Activated naive CD8-positive, alpha-beta T cell treated with anti-CD3 and anti-CD28 coated beads, Interleukin-2, amount 50 U/mL, for 24 hours (primary cell): ENCODE measurements around the gene ASF1B.

ENCODE experiments used
- ATAC-seq: fragments of 150-1000 bp; cut with Tn5 transposase; one replicate; pipeline ENCODE4 v1.10.0; 2021
- DNase-seq: peaks from one replicate; pipeline ENCODE4 v3.0.0; 2021
- H3K27ac Mint-ChIP-seq: one replicate; pipeline ENCODE4 v1.8.0; 2021; ENCODE audit warnings: mild to moderate bottlenecking, mixed read lengths
- H3K27me3 Mint-ChIP-seq: one replicate; pipeline ENCODE4 v1.8.0; 2021; ENCODE audit warnings: mixed read lengths
- H3K36me3 Mint-ChIP-seq: one replicate; pipeline ENCODE4 v1.8.0; 2021; ENCODE audit warnings: low read depth, mixed read lengths
- H3K4me1 Mint-ChIP-seq: one replicate; pipeline ENCODE4 v1.8.0; 2021; ENCODE audit warnings: mixed read lengths
- H3K4me3 Mint-ChIP-seq: one replicate; pipeline ENCODE4 v1.8.0; 2021; ENCODE audit warnings: mild to moderate bottlenecking, moderate library complexity, mixed read lengths
- H3K9me3 Mint-ChIP-seq: one replicate; pipeline ENCODE4 v1.8.0; 2021; ENCODE audit warnings: mixed read lengths

Gene ASF1B

DNA sequence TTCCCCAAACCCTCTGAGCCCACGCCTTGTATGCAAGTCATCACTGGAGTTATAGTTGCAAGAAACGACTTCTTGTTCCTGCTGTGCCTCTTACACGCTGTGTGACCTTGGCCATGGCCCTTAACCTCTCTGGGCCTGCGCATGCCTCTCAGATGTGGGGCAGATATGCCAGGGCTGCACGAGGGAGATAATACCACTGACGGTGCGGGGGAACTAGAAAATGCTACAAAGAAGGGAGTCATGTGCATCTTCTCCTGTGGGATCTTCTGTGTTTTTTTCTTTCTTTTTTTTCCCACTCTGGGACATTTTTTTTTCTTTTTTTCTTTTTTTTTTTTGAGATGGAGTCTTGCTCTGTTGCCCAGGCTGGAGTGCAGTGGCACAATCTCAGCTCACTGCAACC is 41.5 kb downstream of the ASF1B start:
- DNase-seq = no peak
- no peak overlapping the region for H3K27ac Mint-ChIP-seq
- H3K9me3 Mint-ChIP-seq = peaks cover 7% of the 10 kb centered on the region
- H3K4me3 Mint-ChIP-seq = no peak overlapping the region
- H3K36me3 Mint-ChIP-seq = peaks cover 11% of the 10 kb centered on the region
- peaks cover 13% of the 10 kb centered on the region for H3K4me1 Mint-ChIP-seq
- H3K27me3 Mint-ChIP-seq = no peaks in the 10 kb centered on the region
- ATAC-seq = no peak

- no peak for ATAC-seq
- Mint-ChIP-seq H3K27me3 (no peaks in the 10 kb centered on the region), H3K4me3 (peak overlapping the region; percentile 49), H3K9me3 (peaks cover 7% of the 10 kb centered on the region), H3K4me1 (peaks cover 18% of the 10 kb centered on the region), H3K27ac (no peak overlapping the region), H3K36me3 (peaks cover 19% of the 10 kb centered on the region)
- DNase-seq = no peak
Observed at GRCh38 chr19:14093117-14093823, 43.1 kb downstream of the ASF1B start.

GRCh38 chr19:14091813-14092462 is 44.5 kb downstream of the ASF1B start:
- Mint-ChIP-seq H3K27ac (peak overlapping the region; percentile 96), H3K4me1 (peaks cover 20% of the 10 kb centered on the region), H3K4me3 (peak overlapping the region; percentile 90), H3K27me3 (no peaks in the 10 kb centered on the region), H3K9me3 (peaks cover 7% of the 10 kb centered on the region), H3K36me3 (peaks cover 21% of the 10 kb centered on the region)
- ATAC-seq = peak; percentile 10
- DNase-seq = peak; percentile 53

- ATAC-seq = peak; percentile 74
- Mint-ChIP-seq H3K9me3 (peaks cover 7% of the 10 kb centered on the region), H3K4me1 (peaks cover 20% of the 10 kb centered on the region)
Observed at GRCh38 chr19:14091081-14091812, 45.1 kb downstream of the ASF1B start.

DNA sequence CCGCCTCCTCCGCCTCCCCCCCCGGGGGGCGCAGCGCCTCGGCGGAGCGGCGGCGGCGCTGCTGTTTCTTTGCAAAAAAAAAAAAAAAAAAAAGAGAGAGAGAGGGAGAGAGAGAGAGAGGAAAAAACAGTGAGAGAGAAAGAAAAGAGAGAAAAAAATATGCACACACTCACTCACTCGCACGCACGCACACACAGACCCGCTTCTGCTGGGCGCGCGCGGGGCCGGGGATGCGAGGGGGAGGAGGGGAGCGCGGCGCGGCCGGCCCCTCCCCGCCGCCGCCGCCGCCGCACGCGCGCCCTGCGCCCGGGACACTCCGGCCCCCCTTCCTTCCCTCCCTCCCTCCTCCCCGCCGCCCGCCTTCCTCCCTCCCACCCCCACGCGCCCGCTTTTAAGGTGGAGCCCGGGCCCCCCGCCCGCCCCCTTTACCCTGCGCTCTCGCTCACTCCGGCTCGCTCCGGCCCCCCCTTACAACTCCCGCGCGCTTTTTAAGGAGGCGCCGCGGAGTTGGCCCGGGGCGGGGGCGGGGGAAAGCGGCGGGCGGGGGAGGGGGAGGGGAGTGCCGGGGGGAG is 45.8 kb downstream of the ASF1B start, which contains the start of gene SAMD1:
TSS of gene SAMD1 (minus strand) at position 243 of the 572 bp plus-strand sequence.
- H3K36me3 Mint-ChIP-seq = peaks cover 17% of the 10 kb centered on the region
- peak within 1 kb of the TSS; percentile 90 for H3K4me3 Mint-ChIP-seq
- no peaks in the 10 kb centered on the region for H3K27me3 Mint-ChIP-seq
- H3K4me1 Mint-ChIP-seq = peaks cover 20% of the 10 kb centered on the region
- H3K27ac Mint-ChIP-seq = peak within 1 kb of the TSS; percentile 96
- DNase-seq (peak; percentile 82), ATAC-seq (peak; percentile 57)
- peaks cover 7% of the 10 kb centered on the region for H3K9me3 Mint-ChIP-seq

More at GRCh38 chr19:14091081-14091812, 45.1 kb downstream of the ASF1B start:
- no peaks in the 10 kb centered on the region for H3K27me3 Mint-ChIP-seq
- H3K27ac Mint-ChIP-seq = peak overlapping the region; percentile 96
- peak overlapping the region; percentile 90 for H3K4me3 Mint-ChIP-seq
- DNase-seq = peak; percentile 78
- peaks cover 17% of the 10 kb centered on the region for H3K36me3 Mint-ChIP-seq

DNA sequence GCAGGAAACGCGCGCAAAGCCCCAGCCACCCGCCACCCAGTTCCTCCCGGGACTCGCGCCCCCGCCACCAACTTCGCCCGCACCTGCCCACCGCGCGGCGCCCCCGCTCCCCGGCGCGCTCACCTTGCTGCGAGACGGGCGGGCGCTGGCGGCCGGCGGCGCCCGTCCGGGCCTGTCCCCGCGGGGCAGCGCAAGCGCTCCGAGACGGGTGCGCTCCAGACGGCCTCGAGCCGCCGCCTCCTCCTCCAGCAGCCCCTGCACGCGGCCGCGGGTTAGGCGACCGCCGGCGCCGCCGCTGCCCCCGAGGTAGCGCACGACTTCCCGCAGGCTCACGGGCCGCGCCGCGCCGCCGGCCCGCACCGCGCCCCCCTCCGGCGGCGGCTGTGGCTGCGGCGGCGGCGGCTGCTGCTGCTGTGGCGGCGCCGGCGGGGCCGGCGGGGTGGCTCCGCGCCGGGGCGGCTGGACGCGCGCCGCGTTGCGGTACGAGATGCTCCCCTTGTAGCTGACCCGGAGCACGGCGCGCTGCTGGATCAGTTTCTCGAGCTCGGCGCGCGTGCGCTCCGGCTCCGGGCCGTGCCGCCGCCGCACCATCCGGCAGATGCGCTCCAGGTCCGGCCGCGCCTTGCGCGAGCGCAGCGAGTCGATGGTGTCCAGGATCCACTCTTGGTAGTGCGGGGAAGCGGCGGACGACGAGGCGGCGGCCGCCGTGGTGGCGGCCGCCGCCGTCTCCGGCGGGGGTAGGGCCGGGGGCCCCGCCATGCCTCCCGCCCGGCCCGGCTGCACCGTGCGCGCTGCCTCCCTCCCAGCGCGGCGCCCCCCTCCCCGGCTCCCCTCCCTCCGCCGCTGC is 46.5 kb downstream of the ASF1B start:
- DNase-seq = peak; percentile 58
- Mint-ChIP-seq H3K4me3 (peak overlapping the region; percentile 80), H3K4me1 (peaks cover 20% of the 10 kb centered on the region), H3K9me3 (peaks cover 7% of the 10 kb centered on the region), H3K27me3 (no peaks in the 10 kb centered on the region), H3K36me3 (peaks cover 17% of the 10 kb centered on the region), H3K27ac (peak overlapping the region; percentile 44)
- ATAC-seq = peak; percentile 13

- peaks cover 7% of the 10 kb centered on the region for H3K9me3 Mint-ChIP-seq
- H3K4me1 Mint-ChIP-seq = peaks cover 20% of the 10 kb centered on the region
- no peaks in the 10 kb centered on the region for H3K27me3 Mint-ChIP-seq
- DNase-seq = no peak
- H3K4me3 Mint-ChIP-seq = peak overlapping the region; percentile 80
- ATAC-seq = no peak
- peaks cover 17% of the 10 kb centered on the region for H3K36me3 Mint-ChIP-seq
- H3K27ac Mint-ChIP-seq = peak overlapping the region; percentile 44
Observed at GRCh38 chr19:14089412-14089661, 47.1 kb downstream of the ASF1B start.

GRCh38 chr19:14088634-14089411 is 47.6 kb downstream of the ASF1B start:
- Mint-ChIP-seq H3K9me3 (peaks cover 7% of the 10 kb centered on the region), H3K36me3 (peaks cover 17% of the 10 kb centered on the region), H3K4me3 (peak overlapping the region; percentile 80), H3K27me3 (no peaks in the 10 kb centered on the region), H3K4me1 (peaks cover 20% of the 10 kb centered on the region), H3K27ac (peak overlapping the region; percentile 44)
- DNase-seq (no peak), ATAC-seq (no peak)

GRCh38 chr19:14086098-14086497 is 50.3 kb downstream of the ASF1B start:
- H3K27me3 Mint-ChIP-seq = peaks cover 2% of the 10 kb centered on the region
- H3K4me1 Mint-ChIP-seq = peaks cover 21% of the 10 kb centered on the region
- ATAC-seq (no peak), DNase-seq (no peak)
- no peak overlapping the region for H3K4me3 Mint-ChIP-seq
- H3K27ac Mint-ChIP-seq = no peak overlapping the region
- H3K36me3 Mint-ChIP-seq = peaks cover 14% of the 10 kb centered on the region
- no peaks in the 10 kb centered on the region for H3K9me3 Mint-ChIP-seq

- H3K36me3 Mint-ChIP-seq = peaks cover 14% of the 10 kb centered on the region
- DNase-seq = no peak
- H3K27ac Mint-ChIP-seq = no peak within 1 kb of the TSS
- no peak within 1 kb of the TSS for H3K4me3 Mint-ChIP-seq
- no peaks in the 10 kb centered on the region for H3K9me3 Mint-ChIP-seq
- no peak for ATAC-seq
- H3K4me1 Mint-ChIP-seq = peaks cover 24% of the 10 kb centered on the region
- H3K27me3 Mint-ChIP-seq = peaks cover 2% of the 10 kb centered on the region
Observed at GRCh38 chr19:14085309-14085995, 50.9 kb downstream of the ASF1B start, which contains the start of gene C19orf67. C19orf67 (minus strand) TSS chr19:14085783; CDS start chr19:14085627, 156 bp downstream.

DNA sequence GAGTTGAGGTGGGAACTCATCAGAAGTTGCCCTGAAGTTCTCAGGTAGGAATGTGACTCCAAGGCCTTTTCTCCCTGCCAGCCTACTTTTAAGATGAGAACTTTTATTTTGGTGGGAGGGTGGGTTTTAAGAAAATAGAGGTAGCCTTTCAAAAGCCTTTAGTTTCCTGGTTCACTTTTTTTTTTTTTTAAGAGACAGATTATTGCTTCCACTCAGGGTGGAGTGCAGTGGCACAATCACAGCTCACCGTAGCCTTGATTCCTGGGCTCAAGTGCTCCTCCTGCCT is 53.8 kb downstream of the ASF1B start:
- Mint-ChIP-seq H3K27me3 (peaks cover 2% of the 10 kb centered on the region), H3K4me3 (peak overlapping the region; percentile 93), H3K27ac (no peak overlapping the region), H3K4me1 (peaks cover 23% of the 10 kb centered on the region), H3K36me3 (peaks cover 2% of the 10 kb centered on the region), H3K9me3 (no peaks in the 10 kb centered on the region)
- no peak for DNase-seq
- no peak for ATAC-seq

- peaks cover 23% of the 10 kb centered on the region for H3K4me1 Mint-ChIP-seq
- H3K27ac Mint-ChIP-seq = peak overlapping the region; percentile 94
- peaks cover 2% of the 10 kb centered on the region for H3K36me3 Mint-ChIP-seq
- H3K27me3 Mint-ChIP-seq = peaks cover 2% of the 10 kb centered on the region
- H3K9me3 Mint-ChIP-seq = no peaks in the 10 kb centered on the region
- DNase-seq (peak; percentile 39), ATAC-seq (peak; percentile 5)
- peak overlapping the region; percentile 93 for H3K4me3 Mint-ChIP-seq
Observed at GRCh38 chr19:14081797-14082674, 54.4 kb downstream of the ASF1B start.
